HL-60 (cell line): Measurements from ENCODE around the gene MAP3K7.

Experiments
- GABPA ChIP-seq: IDR thresholded peaks from 2 replicates; pipeline ENCODE4 v1.6.1; 2012; ENCODE audit warnings: low read depth
- POLR2AphosphoS5 ChIP-seq: IDR thresholded peaks from 2 replicates; pipeline ENCODE4 v1.6.1; 2012; ENCODE audit warnings: low read depth
- TF ChIP-seq, protein P1 (sequence below): IDR thresholded peaks from one replicate; pipeline ENCODE4 v1.5.1; 2011; ENCODE audit warnings: low read length, control low read depth, inconsistent platforms; ENCODE audit not compliant: insufficient read depth
- TF ChIP-seq, protein P2 (sequence below): IDR thresholded peaks from 2 replicates; pipeline ENCODE4 v1.6.1; 2012; ENCODE audit warnings: low read depth; ENCODE audit not compliant: insufficient replicate concordance

DNA sequence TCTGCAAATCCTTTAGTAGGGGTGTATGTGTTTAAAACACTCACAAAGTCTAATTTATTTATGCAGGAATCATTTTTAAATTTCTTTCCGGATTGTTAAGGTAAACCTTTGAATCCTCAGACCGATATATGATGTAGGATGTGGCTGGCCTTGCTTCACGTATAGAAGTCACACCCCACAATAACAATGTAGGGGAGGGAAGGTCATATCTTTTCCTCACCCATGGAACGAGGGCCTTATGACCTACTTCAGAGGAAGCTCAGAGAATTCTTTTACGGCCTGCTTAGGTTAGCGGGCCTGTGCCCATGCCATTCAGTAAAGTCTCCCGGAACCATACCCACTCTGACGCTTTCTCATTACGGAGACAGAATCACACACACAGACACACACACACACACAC lies 102.9 kb downstream of the MAP3K7 start:
- TF ChIP-seq, protein P1, sequence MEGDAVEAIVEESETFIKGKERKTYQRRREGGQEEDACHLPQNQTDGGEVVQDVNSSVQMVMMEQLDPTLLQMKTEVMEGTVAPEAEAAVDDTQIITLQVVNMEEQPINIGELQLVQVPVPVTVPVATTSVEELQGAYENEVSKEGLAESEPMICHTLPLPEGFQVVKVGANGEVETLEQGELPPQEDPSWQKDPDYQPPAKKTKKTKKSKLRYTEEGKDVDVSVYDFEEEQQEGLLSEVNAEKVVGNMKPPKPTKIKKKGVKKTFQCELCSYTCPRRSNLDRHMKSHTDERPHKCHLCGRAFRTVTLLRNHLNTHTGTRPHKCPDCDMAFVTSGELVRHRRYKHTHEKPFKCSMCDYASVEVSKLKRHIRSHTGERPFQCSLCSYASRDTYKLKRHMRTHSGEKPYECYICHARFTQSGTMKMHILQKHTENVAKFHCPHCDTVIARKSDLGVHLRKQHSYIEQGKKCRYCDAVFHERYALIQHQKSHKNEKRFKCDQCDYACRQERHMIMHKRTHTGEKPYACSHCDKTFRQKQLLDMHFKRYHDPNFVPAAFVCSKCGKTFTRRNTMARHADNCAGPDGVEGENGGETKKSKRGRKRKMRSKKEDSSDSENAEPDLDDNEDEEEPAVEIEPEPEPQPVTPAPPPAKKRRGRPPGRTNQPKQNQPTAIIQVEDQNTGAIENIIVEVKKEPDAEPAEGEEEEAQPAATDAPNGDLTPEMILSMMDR, result no peak
- TF ChIP-seq, protein P2, sequence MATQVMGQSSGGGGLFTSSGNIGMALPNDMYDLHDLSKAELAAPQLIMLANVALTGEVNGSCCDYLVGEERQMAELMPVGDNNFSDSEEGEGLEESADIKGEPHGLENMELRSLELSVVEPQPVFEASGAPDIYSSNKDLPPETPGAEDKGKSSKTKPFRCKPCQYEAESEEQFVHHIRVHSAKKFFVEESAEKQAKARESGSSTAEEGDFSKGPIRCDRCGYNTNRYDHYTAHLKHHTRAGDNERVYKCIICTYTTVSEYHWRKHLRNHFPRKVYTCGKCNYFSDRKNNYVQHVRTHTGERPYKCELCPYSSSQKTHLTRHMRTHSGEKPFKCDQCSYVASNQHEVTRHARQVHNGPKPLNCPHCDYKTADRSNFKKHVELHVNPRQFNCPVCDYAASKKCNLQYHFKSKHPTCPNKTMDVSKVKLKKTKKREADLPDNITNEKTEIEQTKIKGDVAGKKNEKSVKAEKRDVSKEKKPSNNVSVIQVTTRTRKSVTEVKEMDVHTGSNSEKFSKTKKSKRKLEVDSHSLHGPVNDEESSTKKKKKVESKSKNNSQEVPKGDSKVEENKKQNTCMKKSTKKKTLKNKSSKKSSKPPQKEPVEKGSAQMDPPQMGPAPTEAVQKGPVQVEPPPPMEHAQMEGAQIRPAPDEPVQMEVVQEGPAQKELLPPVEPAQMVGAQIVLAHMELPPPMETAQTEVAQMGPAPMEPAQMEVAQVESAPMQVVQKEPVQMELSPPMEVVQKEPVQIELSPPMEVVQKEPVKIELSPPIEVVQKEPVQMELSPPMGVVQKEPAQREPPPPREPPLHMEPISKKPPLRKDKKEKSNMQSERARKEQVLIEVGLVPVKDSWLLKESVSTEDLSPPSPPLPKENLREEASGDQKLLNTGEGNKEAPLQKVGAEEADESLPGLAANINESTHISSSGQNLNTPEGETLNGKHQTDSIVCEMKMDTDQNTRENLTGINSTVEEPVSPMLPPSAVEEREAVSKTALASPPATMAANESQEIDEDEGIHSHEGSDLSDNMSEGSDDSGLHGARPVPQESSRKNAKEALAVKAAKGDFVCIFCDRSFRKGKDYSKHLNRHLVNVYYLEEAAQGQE, result no peak
- TF ChIP-seq GABPA (no peak), POLR2AphosphoS5 (no peak)
